ENCODE results near the gene SHB. TPM values are rescaled to one million over a fixed set of nuclear protein-coding genes. Genes with fewer than 3 reads are reported as not detected.

The SHB gene
- polyA plus RNA-seq, 1 donor (not counting 4 experiments of a cell fraction or from before 2014, with no cell fraction given): 10.9 TPM

- Histone ChIP-seq H3K9me1 (ENCODE audit: control insufficient read depth, extremely low read depth, insufficient read depth, low read length) (peaks cover 5% of the 10 kb centered on the region), H3K9me3 (ENCODE audit: control insufficient read depth, low read depth, low read length) (no peaks in the 10 kb centered on the region), H3K79me2 (ENCODE audit: control insufficient read depth, insufficient read depth, low read length) (peaks cover 16% of the 10 kb centered on the region), H4K20me1 (ENCODE audit: control insufficient read depth, extremely low read depth, insufficient read depth, low read length) (peaks cover 6% of the 10 kb centered on the region), H3K4me1 (ENCODE audit: control insufficient read depth, extremely low read depth, insufficient read depth, low read length) (peaks cover 30% of the 10 kb centered on the region), H3K4me3 (ENCODE audit: control insufficient read depth in 2 of 3, extremely low read depth in 1 of 3, insufficient read depth in 2 of 3, low read depth in 1 of 3, low read length in 3 of 3) (no peak overlapping the region), H3K27me3 (ENCODE audit: control insufficient read depth, extremely low read depth, insufficient read depth, low read length) (no peaks in the 10 kb centered on the region), H3K36me3 (ENCODE audit: control insufficient read depth in 2 of 2, extremely low read depth in 1 of 2, insufficient read depth in 2 of 2, low read length in 2 of 2) (peaks cover 20 to 21% of the 10 kb centered on the region in 2 experiments), H3K27ac (ENCODE audit: control insufficient read depth, insufficient read depth, low read length) (no peak overlapping the region), H2AFZ (ENCODE audit: control insufficient read depth, low read length) (no peak overlapping the region), H3K4me2 (ENCODE audit: control insufficient read depth, extremely low read depth, insufficient read depth, low read depth, low read length) (no peak overlapping the region), H3K9ac (ENCODE audit: control insufficient read depth, extremely low read depth, insufficient read depth, low read length) (no peak overlapping the region)
- dilution Hi-C loops (cut with MboI; ENCODE audit: extremely low pct_ligation_motif_present, low sequenced_read_pairs): no loop called here
- DNase-seq (ENCODE audit: low read depth, low spot score) (no peak), FAIRE-seq (no peak)
- TF ChIP-seq EZH2 (IDR thresholded peaks at IDR 0.05; ENCODE audit: low read length): no peak
- TF ChIP-seq CTCF (optimal IDR thresholded peaks at IDR 0.05 in 1 of 3, IDR thresholded peaks at IDR 0.05 in 1 of 3, conservative IDR thresholded peaks at IDR 0.05 in 1 of 3; ENCODE audit: extremely low read depth in 1 of 3, insufficient read depth in 2 of 3, low read length in 3 of 3): no peak
These were observed 113.1 kb downstream of the SHB start for GRCh38 chr9:37955781-37956422.

- FAIRE-seq: no peak
- H3K9ac ChIP-seq (ENCODE audit: control insufficient read depth, extremely low read depth, insufficient read depth, low read length): peak overlapping the region; percentile 68
- no peaks in the 10 kb centered on the region for H3K27me3 ChIP-seq (ENCODE audit: control insufficient read depth, extremely low read depth, insufficient read depth, low read length)
- H2AFZ ChIP-seq (ENCODE audit: control insufficient read depth, low read length): no peak overlapping the region
- H4K20me1 ChIP-seq (ENCODE audit: control insufficient read depth, extremely low read depth, insufficient read depth, low read length): peaks cover 6% of the 10 kb centered on the region
- H3K9me3 ChIP-seq (ENCODE audit: control insufficient read depth, low read depth, low read length): no peaks in the 10 kb centered on the region
- H3K27ac ChIP-seq (ENCODE audit: control insufficient read depth, insufficient read depth, low read length): peak overlapping the region; percentile 95
- H3K36me3 ChIP-seq (ENCODE audit: control insufficient read depth in 2 of 2, extremely low read depth in 1 of 2, insufficient read depth in 2 of 2, low read length in 2 of 2): peaks cover 19 to 25% of the 10 kb centered on the region in 2 experiments
- H3K9me1 ChIP-seq (ENCODE audit: control insufficient read depth, extremely low read depth, insufficient read depth, low read length): peaks cover 5% of the 10 kb centered on the region
- peak overlapping the region; percentile 86 for H3K4me2 ChIP-seq (ENCODE audit: control insufficient read depth, extremely low read depth, insufficient read depth, low read depth, low read length)
- H3K4me1 ChIP-seq (ENCODE audit: control insufficient read depth, extremely low read depth, insufficient read depth, low read length): peaks cover 31% of the 10 kb centered on the region
- no peak for DNase-seq (ENCODE audit: low read depth, low spot score)
- dilution Hi-C loops (cut with MboI; ENCODE audit: extremely low pct_ligation_motif_present, low sequenced_read_pairs): no loop called here
- H3K79me2 ChIP-seq (ENCODE audit: control insufficient read depth, insufficient read depth, low read length): peaks cover 9% of the 10 kb centered on the region
- TF ChIP-seq CTCF (optimal IDR thresholded peaks at IDR 0.05 in 1 of 3, IDR thresholded peaks at IDR 0.05 in 1 of 3, conservative IDR thresholded peaks at IDR 0.05 in 1 of 3; ENCODE audit: extremely low read depth in 1 of 3, insufficient read depth in 2 of 3, low read length in 3 of 3): no peak
- no peak overlapping the region for H3K4me3 ChIP-seq (ENCODE audit: control insufficient read depth in 2 of 3, extremely low read depth in 1 of 3, insufficient read depth in 2 of 3, low read depth in 1 of 3, low read length in 3 of 3)
These were observed 114.4 kb downstream of the SHB start for GRCh38 chr9:37954581-37954981.
